Neural progenitor cell (in vitro differentiated cells): ENCODE data around the gene SLAIN2.

Experiments used
- CTCF ChIP-seq: fragments of 200-600 bp; sonication (generic); IDR thresholded peaks from 2 replicates; pipeline ENCODE4 v1.5.1; 2017; ENCODE audit warnings: antibody characterized with exemption, mild to moderate bottlenecking
- EZH2 ChIP-seq: fragments of 200-600 bp; sonication (generic); IDR thresholded peaks from 2 replicates; pipeline ENCODE4 v1.6.1; 2017; ENCODE audit warnings: antibody characterized with exemption, mild to moderate bottlenecking, moderate library complexity
- EZH2phosphoT487 ChIP-seq: fragments of 200-600 bp; sonication (generic); IDR thresholded peaks from 2 replicates; pipeline ENCODE4 v1.6.1; 2017; ENCODE audit warnings: antibody characterized with exemption

GRCh38 chr4:48361012-48361400 is 19.7 kb downstream of the SLAIN2 start:
- TF ChIP-seq CTCF (no peak), EZH2phosphoT487 (no peak), EZH2 (no peak)
